Measurements from ENCODE around the gene LMNTD1.

LMNTD1 gene

GRCh38 chr12:25578411-25579143 lies 25.5 kb upstream of the LMNTD1 start:
- Histone ChIP-seq H3K4me1 (no peaks in the 10 kb centered on the region), H3K9me3 (no peaks in the 10 kb centered on the region), H3K4me3 (no peak overlapping the region), H3K27me3 (ENCODE audit: low read depth) (peaks cover 2% of the 10 kb centered on the region; the same call in 1 of the 2 replicates), H3K36me3 (replicated peaks) (no peaks in the 10 kb centered on the region)
- no peak for DNase-seq (ENCODE audit: low spot score in 2 of 2)
- in situ Hi-C loops (cut with MboI; ENCODE audit: low sequenced_read_pairs): no loop called here

GRCh38 chr12:25574761-25575160 lies 21.7 kb upstream of the LMNTD1 start:
- no peaks in the 10 kb centered on the region for H3K36me3 ChIP-seq (replicated peaks)
- no peak overlapping the region for H3K4me3 ChIP-seq
- DNase-seq (ENCODE audit: low spot score in 2 of 2): no peak
- H3K9me3 ChIP-seq: no peaks in the 10 kb centered on the region
- no peaks in the 10 kb centered on the region; the same call in 1 of the 2 replicates for H3K27me3 ChIP-seq (ENCODE audit: low read depth)
- in situ Hi-C loops (cut with MboI; ENCODE audit: low sequenced_read_pairs): loop anchor here (25.0 kb wide), 1 partner anchor 463 kb away; no protein-coding TSS in a partner anchor
- no peaks in the 10 kb centered on the region for H3K4me1 ChIP-seq

- H3K27me3 ChIP-seq (ENCODE audit: low read depth): no peaks in the 10 kb centered on the region; the same call in 1 of the 2 replicates
- in situ Hi-C loops (cut with MboI; ENCODE audit: low sequenced_read_pairs): loop anchor here (25.0 kb wide), 1 partner anchor 464 kb away; no protein-coding TSS in a partner anchor
Measured at GRCh38 chr12:25573346-25573745, 20.3 kb upstream of the LMNTD1 start.

GRCh38 chr12:25570418-25570817 lies 17.3 kb upstream of the LMNTD1 start:
- Histone ChIP-seq H3K36me3 (replicated peaks) (no peaks in the 10 kb centered on the region), H3K4me1 (no peaks in the 10 kb centered on the region), H3K9me3 (no peaks in the 10 kb centered on the region), H3K4me3 (no peak overlapping the region), H3K27me3 (ENCODE audit: low read depth) (no peaks in the 10 kb centered on the region)
- DNase-seq (ENCODE audit: low spot score in 2 of 2): no peak
- in situ Hi-C loops (cut with MboI; ENCODE audit: low sequenced_read_pairs): loop anchor here (25.0 kb wide), 1 partner anchor 467 kb away; no protein-coding TSS in a partner anchor

More at GRCh38 chr12:25573346-25573745, 20.3 kb upstream of the LMNTD1 start:
- Histone ChIP-seq H3K4me3 (no peak overlapping the region), H3K36me3 (replicated peaks) (no peaks in the 10 kb centered on the region), H3K4me1 (no peaks in the 10 kb centered on the region), H3K9me3 (no peaks in the 10 kb centered on the region)
- no peak for DNase-seq (ENCODE audit: low spot score in 2 of 2)

GRCh38 chr12:25566202-25566949 lies 13.3 kb upstream of the LMNTD1 start:
- Histone ChIP-seq H3K9me3 (no peaks in the 10 kb centered on the region; the same call in 1 of the 2 replicates), H3K4me3 (no peak overlapping the region), H3K4me1 (no peaks in the 10 kb centered on the region), H3K27me3 (ENCODE audit: low read depth) (no peaks in the 10 kb centered on the region), H3K36me3 (replicated peaks) (no peaks in the 10 kb centered on the region)
- DNase-seq (ENCODE audit: low spot score in 2 of 2): no peak
- in situ Hi-C loops (cut with MboI; ENCODE audit: low sequenced_read_pairs): loop anchor here (25.0 kb wide), 1 partner anchor 471 kb away; no protein-coding TSS in a partner anchor

GRCh38 chr12:25558586-25558985 lies 5.5 kb upstream of the LMNTD1 start:
- DNase-seq (ENCODE audit: low spot score in 2 of 2): no peak
- Histone ChIP-seq H3K36me3 (replicated peaks) (no peaks in the 10 kb centered on the region), H3K4me1 (no peaks in the 10 kb centered on the region), H3K27me3 (ENCODE audit: low read depth) (no peaks in the 10 kb centered on the region), H3K9me3 (no peaks in the 10 kb centered on the region; the same call in 1 of the 2 replicates), H3K4me3 (no peak overlapping the region)
- in situ Hi-C loops (cut with MboI; ENCODE audit: low sequenced_read_pairs): loop anchor here (25.0 kb wide), 1 partner anchor 479 kb away; no protein-coding TSS in a partner anchor

- peak; percentile 41 to 73 for DNase-seq (ENCODE audit: low spot score in 2 of 2)
- in situ Hi-C loops (cut with MboI; ENCODE audit: low sequenced_read_pairs): loop anchor here (25.0 kb wide), 1 partner anchor 479 kb away; no protein-coding TSS in a partner anchor
Measured at GRCh38 chr12:25557830-25558436, 4.8 kb upstream of the LMNTD1 start.

GRCh38 chr12:25556153-25556552 lies 3.1 kb upstream of the LMNTD1 start:
- in situ Hi-C loops (cut with MboI; ENCODE audit: low sequenced_read_pairs): loop anchor here (25.0 kb wide), 1 partner anchor 481 kb away; no protein-coding TSS in a partner anchor
- no peaks in the 10 kb centered on the region for H3K9me3 ChIP-seq
- DNase-seq (ENCODE audit: low spot score in 2 of 2): no peak

More at GRCh38 chr12:25557830-25558436, 4.8 kb upstream of the LMNTD1 start:
- Histone ChIP-seq H3K36me3 (replicated peaks) (no peaks in the 10 kb centered on the region), H3K27me3 (ENCODE audit: low read depth) (no peaks in the 10 kb centered on the region), H3K4me1 (no peaks in the 10 kb centered on the region), H3K9me3 (no peaks in the 10 kb centered on the region; the same call in 1 of the 2 replicates), H3K4me3 (no peak overlapping the region)

GRCh38 chr12:25552681-25553080 lies 402 bp downstream of the LMNTD1 start:
- Histone ChIP-seq H3K36me3 (replicated peaks) (no peaks in the 10 kb centered on the region), H3K4me1 (no peaks in the 10 kb centered on the region), H3K4me3 (no peak overlapping the region), H3K27me3 (ENCODE audit: low read depth) (no peaks in the 10 kb centered on the region; the same call in none of the 2 replicates), H3K9me3 (no peaks in the 10 kb centered on the region)
- in situ Hi-C loops (cut with MboI; ENCODE audit: low sequenced_read_pairs): loop anchor here (25.0 kb wide), 1 partner anchor 485 kb away; no protein-coding TSS in a partner anchor
- DNase-seq (ENCODE audit: low spot score in 2 of 2): no peak

More at GRCh38 chr12:25556153-25556552, 3.1 kb upstream of the LMNTD1 start:
- Histone ChIP-seq H3K4me3 (no peak overlapping the region), H3K4me1 (no peaks in the 10 kb centered on the region), H3K36me3 (replicated peaks) (no peaks in the 10 kb centered on the region), H3K27me3 (ENCODE audit: low read depth) (no peaks in the 10 kb centered on the region)

- in situ Hi-C loops (cut with MboI; ENCODE audit: low sequenced_read_pairs): loop anchor here (25.0 kb wide), 1 partner anchor 487 kb away; no protein-coding TSS in a partner anchor
- Histone ChIP-seq H3K4me3 (no peak overlapping the region), H3K36me3 (replicated peaks) (no peaks in the 10 kb centered on the region), H3K9me3 (0 out of 2 replicates have a peak, but pooled peaks cover 3% of the 10 kb centered on the region), H3K4me1 (no peaks in the 10 kb centered on the region), H3K27me3 (ENCODE audit: low read depth) (peaks cover 6% of the 10 kb centered on the region)
- no peak for DNase-seq (ENCODE audit: low spot score in 2 of 2)
Measured at GRCh38 chr12:25550186-25550585, 2.9 kb downstream of the LMNTD1 start.

- no peak overlapping the region for H3K4me3 ChIP-seq
- 0 out of 2 replicates have a peak, but pooled peaks cover 3% of the 10 kb centered on the region for H3K9me3 ChIP-seq
- in situ Hi-C loops (cut with MboI; ENCODE audit: low sequenced_read_pairs): no loop called here
- H3K27me3 ChIP-seq (ENCODE audit: low read depth): peaks cover 6% of the 10 kb centered on the region
- H3K36me3 ChIP-seq (replicated peaks): no peaks in the 10 kb centered on the region
- no peaks in the 10 kb centered on the region for H3K4me1 ChIP-seq
- no peak for DNase-seq (ENCODE audit: low spot score in 2 of 2)
Measured at GRCh38 chr12:25549120-25549519, 4.0 kb downstream of the LMNTD1 start.

GRCh38 chr12:25546318-25546717 lies 6.8 kb downstream of the LMNTD1 start:
- 0 out of 2 replicates have a peak, but pooled peaks cover 3% of the 10 kb centered on the region for H3K9me3 ChIP-seq
- H3K4me1 ChIP-seq: no peaks in the 10 kb centered on the region; the same call in 1 of the 2 replicates
- DNase-seq (ENCODE audit: low spot score in 2 of 2): no peak
- H3K4me3 ChIP-seq: no peak overlapping the region
- H3K36me3 ChIP-seq (replicated peaks): no peaks in the 10 kb centered on the region
- in situ Hi-C loops (cut with MboI; ENCODE audit: low sequenced_read_pairs): no loop called here
- H3K27me3 ChIP-seq (ENCODE audit: low read depth): peaks cover 6% of the 10 kb centered on the region

GRCh38 chr12:25533150-25533549 lies 19.9 kb downstream of the LMNTD1 start:
- Histone ChIP-seq H3K27me3 (ENCODE audit: low read depth) (peaks cover 2% of the 10 kb centered on the region; the same call in 1 of the 2 replicates), H3K4me3 (no peak overlapping the region), H3K9me3 (no peaks in the 10 kb centered on the region), H3K4me1 (no peaks in the 10 kb centered on the region), H3K36me3 (replicated peaks) (no peaks in the 10 kb centered on the region)
- DNase-seq (ENCODE audit: low spot score in 2 of 2): no peak
- in situ Hi-C loops (cut with MboI; ENCODE audit: low sequenced_read_pairs): no loop called here
